Osteocyte (in vitro differentiated cells): ENCODE results near the gene CATSPERZ. TPM values are rescaled to one million over a fixed set of nuclear protein-coding genes. Genes with fewer than 3 reads are reported as not detected.
"Not testable (repeated sequence)": the region's sequence is repeated elsewhere in the genome, so short reads cannot be mapped to it uniquely, and the experiment has no call there.

Experiments
- DNase-seq: peaks from one replicate; pipeline ENCODE4 v3.0.0; 2021; ENCODE audit warnings: mixed read lengths; ENCODE audit not compliant: unreplicated experiment; ENCODE audit errors: extremely low spot score
- H3K27ac Mint-ChIP-seq: one replicate; pipeline ENCODE4 v1.8.0; 2021; ENCODE audit warnings: mild to moderate bottlenecking, mixed read lengths; ENCODE audit not compliant: unreplicated experiment
- H3K27me3 Mint-ChIP-seq: one replicate; pipeline ENCODE4 v1.8.0; 2021; ENCODE audit warnings: mixed read lengths; ENCODE audit not compliant: unreplicated experiment
- H3K36me3 Mint-ChIP-seq: one replicate; pipeline ENCODE4 v1.8.0; 2021; ENCODE audit warnings: mixed read lengths; ENCODE audit not compliant: unreplicated experiment
- H3K4me1 Mint-ChIP-seq: one replicate; pipeline ENCODE4 v1.8.0; 2021; ENCODE audit warnings: mixed read lengths; ENCODE audit not compliant: unreplicated experiment
- H3K4me3 Mint-ChIP-seq: one replicate; pipeline ENCODE4 v1.8.0; 2021; ENCODE audit warnings: mild to moderate bottlenecking, moderate library complexity, mixed read lengths; ENCODE audit not compliant: unreplicated experiment
- H3K9me3 Mint-ChIP-seq: one replicate; pipeline ENCODE4 v1.8.0; 2021; ENCODE audit warnings: mixed read lengths; ENCODE audit not compliant: unreplicated experiment
- total RNA-seq: library from RNA; stranded (reverse); gene quantifications from 2 replicates; pipeline ENCODE4 v1.2.1, GENCODE V29; 2021
- TF ChIP-seq, protein P1 (sequence below): fragments of 200-600 bp; sonication (generic); IDR thresholded peaks from 2 replicates; pipeline ENCODE4 v1.5.0; 2021; ENCODE audit warnings: antibody characterized with exemption, mild to moderate bottlenecking, moderate library complexity

The CATSPERZ gene
- total RNA-seq, 1 donor from 2014 or later = not detected

DNA sequence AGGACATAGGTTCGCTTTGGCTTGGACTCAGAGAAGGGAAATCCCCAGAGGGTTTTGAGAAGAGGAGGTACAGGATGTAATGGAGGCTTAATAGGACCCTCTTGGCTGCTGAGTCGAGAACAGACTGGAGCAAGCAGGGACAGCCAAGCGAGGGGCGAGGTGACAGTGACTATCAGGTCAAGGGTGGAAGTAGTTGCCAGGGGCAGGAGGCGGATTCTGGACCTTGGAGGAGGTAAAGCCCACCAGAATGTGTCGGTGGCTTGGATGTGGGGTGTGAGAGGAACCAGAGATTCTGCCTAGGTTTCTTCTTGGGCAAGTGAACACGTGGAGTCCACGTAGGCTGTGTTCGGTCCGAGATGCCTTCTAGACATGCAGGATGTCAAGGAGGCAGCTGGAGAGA, 12.8 kb downstream of the CATSPERZ start:
- H3K4me1 Mint-ChIP-seq = peaks cover 13% of the 10 kb centered on the region
- no peaks in the 10 kb centered on the region for H3K27me3 Mint-ChIP-seq
- no peak for DNase-seq
- no peaks in the 10 kb centered on the region for H3K9me3 Mint-ChIP-seq
- no peak overlapping the region for H3K4me3 Mint-ChIP-seq
- TF ChIP-seq, protein P1, sequence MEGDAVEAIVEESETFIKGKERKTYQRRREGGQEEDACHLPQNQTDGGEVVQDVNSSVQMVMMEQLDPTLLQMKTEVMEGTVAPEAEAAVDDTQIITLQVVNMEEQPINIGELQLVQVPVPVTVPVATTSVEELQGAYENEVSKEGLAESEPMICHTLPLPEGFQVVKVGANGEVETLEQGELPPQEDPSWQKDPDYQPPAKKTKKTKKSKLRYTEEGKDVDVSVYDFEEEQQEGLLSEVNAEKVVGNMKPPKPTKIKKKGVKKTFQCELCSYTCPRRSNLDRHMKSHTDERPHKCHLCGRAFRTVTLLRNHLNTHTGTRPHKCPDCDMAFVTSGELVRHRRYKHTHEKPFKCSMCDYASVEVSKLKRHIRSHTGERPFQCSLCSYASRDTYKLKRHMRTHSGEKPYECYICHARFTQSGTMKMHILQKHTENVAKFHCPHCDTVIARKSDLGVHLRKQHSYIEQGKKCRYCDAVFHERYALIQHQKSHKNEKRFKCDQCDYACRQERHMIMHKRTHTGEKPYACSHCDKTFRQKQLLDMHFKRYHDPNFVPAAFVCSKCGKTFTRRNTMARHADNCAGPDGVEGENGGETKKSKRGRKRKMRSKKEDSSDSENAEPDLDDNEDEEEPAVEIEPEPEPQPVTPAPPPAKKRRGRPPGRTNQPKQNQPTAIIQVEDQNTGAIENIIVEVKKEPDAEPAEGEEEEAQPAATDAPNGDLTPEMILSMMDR = no peak
- H3K36me3 Mint-ChIP-seq = peaks cover 4% of the 10 kb centered on the region
- H3K27ac Mint-ChIP-seq = peak overlapping the region; percentile 57

GRCh38 chr11:64313491-64314145, 13.5 kb downstream of the CATSPERZ start:
- no peaks in the 10 kb centered on the region for H3K27me3 Mint-ChIP-seq
- peaks cover 13% of the 10 kb centered on the region for H3K4me1 Mint-ChIP-seq
- TF ChIP-seq, protein P1 = no peak
- H3K36me3 Mint-ChIP-seq = peaks cover 4% of the 10 kb centered on the region
- DNase-seq = no peak
- H3K27ac Mint-ChIP-seq = peak overlapping the region; percentile 37
- H3K4me3 Mint-ChIP-seq = no peak overlapping the region
- H3K9me3 Mint-ChIP-seq = no peaks in the 10 kb centered on the region

DNA sequence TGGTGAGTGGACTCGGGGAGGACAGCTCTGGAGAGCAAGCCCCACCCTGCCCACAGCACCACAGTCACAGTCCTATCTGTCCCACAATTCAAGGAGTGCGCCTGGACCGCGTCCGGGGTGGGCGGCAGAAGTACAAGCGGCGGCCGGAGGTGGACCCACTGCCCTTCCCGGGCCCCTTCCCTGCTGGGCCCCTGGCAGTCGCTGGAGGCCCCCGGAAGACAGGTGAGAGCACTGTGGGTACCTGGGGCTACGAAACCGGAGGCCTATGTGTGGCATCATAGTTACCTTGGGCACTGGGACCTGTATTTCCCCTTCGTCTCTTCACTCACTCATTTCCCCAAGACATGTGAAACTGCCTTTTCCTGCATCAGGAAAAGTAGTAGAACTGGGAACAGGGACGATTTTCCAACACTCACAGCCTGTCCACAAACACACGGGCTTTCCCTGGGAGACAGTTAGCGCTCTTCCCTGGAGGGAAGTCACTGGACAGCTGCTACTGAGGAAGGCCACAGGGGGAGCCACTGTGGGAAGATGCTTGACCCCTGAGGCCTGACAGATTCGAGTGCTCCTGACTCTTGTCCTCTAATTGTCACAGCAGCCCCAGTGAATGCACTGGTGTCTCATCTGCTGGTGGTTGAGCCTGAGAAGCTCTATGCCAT, 14.1 kb downstream of the CATSPERZ start:
- TF ChIP-seq, protein P1 = no peak
- H3K27ac Mint-ChIP-seq = no peak overlapping the region
- H3K4me1 Mint-ChIP-seq = peaks cover 18% of the 10 kb centered on the region
- H3K36me3 Mint-ChIP-seq = peaks cover 4% of the 10 kb centered on the region
- DNase-seq = no peak
- no peak overlapping the region for H3K4me3 Mint-ChIP-seq
- no peaks in the 10 kb centered on the region for H3K27me3 Mint-ChIP-seq
- H3K9me3 Mint-ChIP-seq = no peaks in the 10 kb centered on the region

DNA sequence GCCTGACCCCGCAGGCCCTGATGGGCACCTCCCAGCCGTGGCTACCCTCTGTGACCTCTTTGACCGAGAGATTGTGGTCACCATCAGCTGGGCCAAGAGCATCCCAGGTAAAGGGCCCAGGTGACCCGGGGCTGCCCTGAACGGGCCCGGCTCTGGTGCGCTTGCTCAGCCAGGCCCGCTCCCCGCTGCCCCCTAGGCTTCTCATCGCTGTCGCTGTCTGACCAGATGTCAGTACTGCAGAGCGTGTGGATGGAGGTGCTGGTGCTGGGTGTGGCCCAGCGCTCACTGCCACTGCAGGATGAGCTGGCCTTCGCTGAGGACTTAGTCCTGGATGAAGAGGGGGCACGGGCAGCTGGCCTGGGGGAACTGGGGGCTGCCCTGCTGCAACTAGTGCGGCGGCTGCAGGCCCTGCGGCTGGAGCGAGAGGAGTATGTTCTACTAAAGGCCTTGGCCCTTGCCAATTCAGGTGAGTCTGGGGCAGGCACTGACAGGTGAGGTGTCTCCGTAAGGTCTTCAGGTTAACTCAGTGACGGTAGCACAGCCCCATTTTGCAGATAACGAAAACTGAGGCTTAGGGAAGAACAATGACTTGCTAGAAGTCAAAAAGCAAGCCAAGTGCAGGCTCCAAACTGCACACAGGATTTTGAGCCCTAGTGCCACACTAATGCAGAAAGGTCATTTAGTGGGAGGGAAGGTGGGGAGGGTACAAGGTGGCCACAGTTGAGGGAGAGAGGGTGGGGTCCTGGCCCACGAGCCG, 14.8 kb downstream of the CATSPERZ start:
- Mint-ChIP-seq H3K27ac (no peak overlapping the region), H3K4me1 (peaks cover 25% of the 10 kb centered on the region), H3K4me3 (peak overlapping the region; percentile 26), H3K36me3 (peaks cover 4% of the 10 kb centered on the region), H3K9me3 (no peaks in the 10 kb centered on the region), H3K27me3 (no peaks in the 10 kb centered on the region)
- DNase-seq = no peak
- TF ChIP-seq, protein P1 = no peak

DNA sequence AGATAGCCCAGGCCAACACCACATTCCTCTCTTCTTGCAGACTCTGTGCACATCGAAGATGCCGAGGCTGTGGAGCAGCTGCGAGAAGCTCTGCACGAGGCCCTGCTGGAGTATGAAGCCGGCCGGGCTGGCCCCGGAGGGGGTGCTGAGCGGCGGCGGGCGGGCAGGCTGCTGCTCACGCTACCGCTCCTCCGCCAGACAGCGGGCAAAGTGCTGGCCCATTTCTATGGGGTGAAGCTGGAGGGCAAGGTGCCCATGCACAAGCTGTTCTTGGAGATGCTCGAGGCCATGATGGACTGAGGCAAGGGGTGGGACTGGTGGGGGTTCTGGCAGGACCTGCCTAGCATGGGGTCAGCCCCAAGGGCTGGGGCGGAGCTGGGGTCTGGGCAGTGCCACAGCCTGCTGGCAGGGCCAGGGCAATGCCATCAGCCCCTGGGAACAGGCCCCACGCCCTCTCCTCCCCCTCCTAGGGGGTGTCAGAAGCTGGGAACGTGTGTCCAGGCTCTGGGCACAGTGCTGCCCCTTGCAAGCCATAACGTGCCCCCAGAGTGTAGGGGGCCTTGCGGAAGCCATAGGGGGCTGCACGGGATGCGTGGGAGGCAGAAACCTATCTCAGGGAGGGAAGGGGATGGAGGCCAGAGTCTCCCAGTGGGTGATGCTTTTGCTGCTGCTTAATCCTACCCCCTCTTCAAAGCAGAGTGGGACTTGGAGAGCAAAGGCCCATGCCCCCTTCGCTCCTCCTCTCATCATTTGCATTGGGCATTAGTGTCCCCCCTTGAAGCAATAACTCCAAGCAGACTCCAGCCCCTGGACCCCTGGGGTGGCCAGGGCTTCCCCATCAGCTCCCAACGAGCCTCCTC, 15.7 kb downstream of the CATSPERZ start:
- Mint-ChIP-seq H3K4me1 (peaks cover 34% of the 10 kb centered on the region), H3K4me3 (peak overlapping the region; percentile 92), H3K27ac (peak overlapping the region; percentile 99), H3K36me3 (peaks cover 12% of the 10 kb centered on the region)
- not testable (repeated sequence) for DNase-seq, H3K27me3 Mint-ChIP-seq, H3K9me3 Mint-ChIP-seq
